ENCODE data around the gene CYP4V2. TPM values are rescaled to one million over a fixed set of nuclear protein-coding genes. Genes with fewer than 3 reads are reported as not detected.
A peak's percentile ranks its signal among the peaks of the same experiment; 100 is the strongest.

The CYP4V2 gene
- total and polyA plus RNA-seq, 11 donors, result 14.4 to 44.6 (median 26.0) TPM

GRCh38 chr4:186151499-186151898, 39.9 kb upstream of the CYP4V2 start:
- peaks cover 0 to 10% (median 0%) of the 10 kb centered on the region in 12 donors for H3K4me1 ChIP-seq
- no peak for TF ChIP-seq POLR2A (IDR thresholded peaks at IDR 0.05)
- no peak for TF ChIP-seq CTCF (IDR thresholded peaks at IDR 0.05)
- no peak for ATAC-seq
- intact Hi-C loops (cut with DNase I), result no loop called here
- no peak for DNase-seq
- H3K36me3 ChIP-seq, result peaks cover 0 to 15% (median 0%) of the 10 kb centered on the region in 9 donors
- H3K27ac ChIP-seq, result no peak overlapping the region
- no peaks in the 10 kb centered on the region for H3K9me3 ChIP-seq
- 94 to 97% (median 94%) methylated on average over 7 of the region's 7 CpGs for WGBS, 4 donors
- H3K4me3 ChIP-seq, result no peak overlapping the region
- peaks cover 0 to 2% (median 0%) of the 10 kb centered on the region in 9 donors for H3K27me3 ChIP-seq

- peaks cover 0 to 23% (median 3%) of the 10 kb centered on the region in 9 donors for H3K36me3 ChIP-seq
- intact Hi-C loops (cut with DNase I), result no loop called here
- peak in 2 of 4 donors; percentile 9 to 18 for ATAC-seq
Measured at GRCh38 chr4:186158021-186158813, 33.1 kb upstream of the CYP4V2 start.

GRCh38 chr4:186158966-186159365, 32.4 kb upstream of the CYP4V2 start:
- ATAC-seq, result no peak
- peaks cover 0 to 23% (median 6%) of the 10 kb centered on the region in 9 donors for H3K36me3 ChIP-seq

More at GRCh38 chr4:186158021-186158813, 33.1 kb upstream of the CYP4V2 start:
- Histone ChIP-seq H3K4me3 (no peak overlapping the region), H3K27me3 (no peaks in the 10 kb centered on the region), H3K27ac (no peak overlapping the region), H3K4me1 (no peaks in the 10 kb centered on the region), H3K9me3 (no peaks in the 10 kb centered on the region)
- TF ChIP-seq CTCF (IDR thresholded peaks at IDR 0.05) (no peak), POLR2A (IDR thresholded peaks at IDR 0.05) (no peak)
- DNase-seq, result no peak
- 79 to 87% (median 84%) methylated on average over 15 to 17 of the region's 17 CpGs for WGBS, 4 donors

More at GRCh38 chr4:186158966-186159365, 32.4 kb upstream of the CYP4V2 start:
- no peaks in the 10 kb centered on the region for H3K4me1 ChIP-seq
- 86 to 93% (median 91%) methylated on average over 5 of the region's 5 CpGs for WGBS, 4 donors
- intact Hi-C loops (cut with DNase I), result no loop called here
- no peaks in the 10 kb centered on the region for H3K9me3 ChIP-seq
- no peak overlapping the region for H3K27ac ChIP-seq
- DNase-seq, result no peak
- no peak overlapping the region for H3K4me3 ChIP-seq
- TF ChIP-seq CTCF (IDR thresholded peaks at IDR 0.05) (no peak), POLR2A (IDR thresholded peaks at IDR 0.05) (no peak)
- no peaks in the 10 kb centered on the region for H3K27me3 ChIP-seq

Data from heart left ventricle (tissue), 16 donors.